Measurements from ENCODE around the gene MYD88. TPM values are rescaled to one million over a fixed set of nuclear protein-coding genes. Genes with fewer than 3 reads are reported as not detected.

MYD88 gene
- total and polyA plus RNA-seq, 9 of the 15 experiments (the other 6 are each of a cell fraction or from before 2014, with no cell fraction given): 3.2 to 47.3 (median 27.6) TPM

GRCh38 chr3:38165722-38166387 is 27.4 kb downstream of the MYD88 start (continued):
- TF ChIP-seq ZNF408 (CRISPR knock-in tag; IDR thresholded peaks at IDR 0.05; ENCODE audit: low read depth) (no peak), EZH2 (IDR thresholded peaks at IDR 0.05; ENCODE audit: borderline replicate concordance, low read depth, low read length) (no peak), FOXP4 (CRISPR knock-in tag; IDR thresholded peaks at IDR 0.05; ENCODE audit: borderline replicate concordance) (0 out of 2 replicates have a peak, but pooled peaks have one; percentile 69), MAFK (IDR thresholded peaks at IDR 0.05; ENCODE audit: low read length) (no peak), SIRT6 (IDR thresholded peaks at IDR 0.05; ENCODE audit: low read depth, low read length) (no peak), ZNF263 (CRISPR knock-in tag; IDR thresholded peaks at IDR 0.05; ENCODE audit: borderline replicate concordance) (peak; percentile 85), SMARCA5 (IDR thresholded peaks at IDR 0.05) (no peak), HMGN3 (IDR thresholded peaks at IDR 0.05; ENCODE audit: borderline replicate concordance, extremely low read depth, insufficient read length, low read depth, low read length) (peak; percentile 58), NONO (IDR thresholded peaks at IDR 0.05; ENCODE audit: low read depth in 2 of 2, low read length in 1 of 2) (peak in 1 of 2 experiments; percentile 51; a peak in 3 of 4 replicates), ZNF3 (CRISPR knock-in tag; IDR thresholded peaks at IDR 0.05) (no peak), HDAC2 (IDR thresholded peaks at IDR 0.05) (no peak), SAP30 (IDR thresholded peaks at IDR 0.05; ENCODE audit: borderline replicate concordance, insufficient read depth, low read depth, low read length, poor library complexity, severe bottlenecking) (no peak), BHLHE40 (IDR thresholded peaks at IDR 0.05; ENCODE audit: low read length) (no peak), TGIF2 (CRISPR knock-in tag; IDR thresholded peaks at IDR 0.05) (no peak; the same call in 1 of the 2 replicates), POLR3A (IDR thresholded peaks at IDR 0.05; ENCODE audit: borderline replicate concordance, extremely low read depth, insufficient read depth, insufficient read length) (no peak), ZBTB11 (CRISPR knock-in tag; IDR thresholded peaks at IDR 0.05) (no peak), ZNF316 (IDR thresholded peaks at IDR 0.05) (no peak), ZNF668 (CRISPR knock-in tag; IDR thresholded peaks at IDR 0.05) (no peak)
